Keratinocyte (primary cell): ENCODE measurements around the gene VPS25. TPM values are rescaled to one million over a fixed set of nuclear protein-coding genes. Genes with fewer than 3 reads are reported as not detected.

ENCODE experiments used
- DNase-seq: peaks from one replicate; pipeline ENCODE4 v3.0.0-alpha.2; 2011; ENCODE audit warnings: low read depth, missing footprints, low spot score
- FAIRE-seq: peaks from 2 replicates; lab custom pipeline; 2011; peaks lifted over from hg19 to GRCh38; lab: Jason Lieb, UNC
- H2AFZ ChIP-seq: 2 replicates; pipeline ENCODE4 v1.6.0; 2012; ENCODE audit warnings: low read length, control low read depth, inconsistent platforms; ENCODE audit not compliant: control insufficient read depth
- H3K27ac ChIP-seq: 2 replicates; pipeline ENCODE4 v1.5.1; 2011; ENCODE audit warnings: low read length; ENCODE audit not compliant: control insufficient read depth, insufficient read depth
- H3K27me3 ChIP-seq: 3 replicates; pipeline ENCODE4 v1.6.0; 2011; ENCODE audit warnings: low read length; ENCODE audit not compliant: control insufficient read depth, insufficient read depth; ENCODE audit errors: extremely low read depth
- H3K36me3 ChIP-seq, 2 experiments: 2 replicates in 1 of 2; 3 replicates in 1 of 2; pipeline ENCODE4 v1.5.1; 2011; ENCODE audit warnings: low read length in 2 of 2, mild to moderate bottlenecking in 1 of 2; ENCODE audit not compliant: control insufficient read depth in 2 of 2, insufficient read depth in 2 of 2; ENCODE audit errors: extremely low read depth in 1 of 2
- H3K4me1 ChIP-seq: 3 replicates; pipeline ENCODE4 v1.5.1; 2011; ENCODE audit warnings: low read length; ENCODE audit not compliant: control insufficient read depth, insufficient read depth; ENCODE audit errors: extremely low read depth
- H3K4me2 ChIP-seq: 3 replicates; pipeline ENCODE4 v1.6.0; 2011; ENCODE audit warnings: low read depth, low read length; ENCODE audit not compliant: control insufficient read depth, insufficient read depth; ENCODE audit errors: extremely low read depth
- H3K4me3 ChIP-seq, 3 experiments: fragments of 200-600 bp in 1 of 3; sonication (generic) in 1 of 3; 2 replicates in 2 of 3; 3 replicates in 1 of 3; pipeline ENCODE4 v1.5.1; 2011 to 2016; ENCODE audit warnings: low read length in 3 of 3, mild to moderate bottlenecking in 3 of 3, control low read depth in 2 of 3, inconsistent platforms in 1 of 3, low read depth in 1 of 3, mixed read lengths in 1 of 3, mixed run types in 1 of 3, moderate library complexity in 1 of 3; ENCODE audit not compliant: control insufficient read depth in 2 of 3, insufficient read depth in 2 of 3; ENCODE audit errors: extremely low read depth in 1 of 3
- H3K79me2 ChIP-seq: 2 replicates; pipeline ENCODE4 v1.6.0; 2012; ENCODE audit warnings: low read length; ENCODE audit not compliant: control insufficient read depth, insufficient read depth
- H3K9ac ChIP-seq: 3 replicates; pipeline ENCODE4 v1.6.0; 2011; ENCODE audit warnings: low read length; ENCODE audit not compliant: control insufficient read depth, insufficient read depth; ENCODE audit errors: extremely low read depth
- H3K9me1 ChIP-seq: 3 replicates; pipeline ENCODE4 v1.6.0; 2011; ENCODE audit warnings: low read length; ENCODE audit not compliant: control insufficient read depth, insufficient read depth; ENCODE audit errors: extremely low read depth
- H3K9me3 ChIP-seq: 2 replicates; pipeline ENCODE4 v1.5.1; 2012; ENCODE audit warnings: low read depth, low read length; ENCODE audit not compliant: control insufficient read depth
- H4K20me1 ChIP-seq: 3 replicates; pipeline ENCODE4 v1.6.0; 2011; ENCODE audit warnings: low read length; ENCODE audit not compliant: control insufficient read depth, insufficient read depth; ENCODE audit errors: extremely low read depth
- CTCF ChIP-seq, 3 experiments: IDR thresholded peaks in 1 of 3; conservative IDR thresholded peaks in 1 of 3; optimal IDR thresholded peaks in 1 of 3; 2 replicates in 2 of 3; 3 replicates in 1 of 3; pipeline versions ENCODE3 to v1.5.1; 2011; ENCODE audit warnings: low read length in 3 of 3, mild to moderate bottlenecking in 3 of 3, moderate library complexity in 2 of 3, control low read depth in 1 of 3, inconsistent platforms in 1 of 3; ENCODE audit not compliant: insufficient read depth in 2 of 3; ENCODE audit errors: extremely low read depth in 1 of 3
- EZH2 ChIP-seq: IDR thresholded peaks from one replicate; pipeline ENCODE4 v1.6.1; 2012; ENCODE audit warnings: inconsistent platforms, mild to moderate bottlenecking, low read length, moderate library complexity
- dilution Hi-C: fragments of 300-500 bp; cut with MboI; formaldehyde crosslinking; loops from one replicate; pipeline ENCODE4 v1.7.0; 2020; ENCODE audit warnings: low sequenced_read_pairs; ENCODE audit not compliant: extremely low pct_ligation_motif_present
- polyA plus RNA-seq, 5 experiments: library from polyadenylated mRNA; depleted of rRNA in 3 of 5; stranded (reverse) in 3 of 5; stranded (forward) in 1 of 5; unstranded in 1 of 5; fragments of >200 nt; gene quantifications; 1 replicate in 1 of 5; 2 replicates in 3 of 5; 3 replicates in 1 of 5; pipeline versions ENCODE4 v1.2.1 to v1.2.3, GENCODE V29; 2011 to 2012; ENCODE audit warnings: missing spikeins in 2 of 5, low read depth in 1 of 5, low replicate concordance in 1 of 5

Gene VPS25
- polyA plus RNA-seq, 1 donor (not counting 4 experiments of a cell fraction or from before 2014, with no cell fraction given), result 122 TPM

DNA sequence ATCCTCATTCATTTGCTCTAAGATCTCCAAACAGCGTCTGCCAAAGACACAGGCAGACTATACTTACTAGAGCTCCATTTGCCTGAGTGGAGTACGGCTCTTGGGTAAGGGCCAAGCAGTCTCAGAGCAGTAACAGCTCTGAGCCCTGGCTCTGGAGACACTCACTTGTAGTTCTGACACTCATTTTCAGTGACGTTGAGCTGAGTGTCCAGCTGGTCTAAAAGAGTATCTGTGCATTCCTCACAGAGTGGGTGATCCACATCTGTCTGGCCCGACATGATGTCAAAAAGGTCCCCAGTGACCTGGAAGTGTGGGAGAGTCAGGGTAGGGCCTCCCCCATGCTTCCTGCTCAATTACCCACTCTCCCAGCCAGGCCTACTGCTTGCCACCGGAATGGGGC is 45.1 kb downstream of the VPS25 start:
- Histone ChIP-seq H3K27me3 (no peaks in the 10 kb centered on the region), H2AFZ (no peak overlapping the region), H3K4me2 (no peak overlapping the region), H4K20me1 (no peaks in the 10 kb centered on the region), H3K79me2 (peaks cover 19% of the 10 kb centered on the region), H3K36me3 (peaks cover 40 to 45% of the 10 kb centered on the region in 2 experiments), H3K27ac (no peak overlapping the region), H3K9me1 (no peaks in the 10 kb centered on the region), H3K4me3 (no peak overlapping the region), H3K9me3 (no peaks in the 10 kb centered on the region), H3K9ac (no peak overlapping the region), H3K4me1 (peaks cover 6% of the 10 kb centered on the region)
- DNase-seq (no peak), FAIRE-seq (no peak)
- dilution Hi-C loops, result no loop called here
- TF ChIP-seq CTCF (optimal IDR thresholded peaks at IDR 0.05 in 1 of 3, IDR thresholded peaks at IDR 0.05 in 1 of 3, conservative IDR thresholded peaks at IDR 0.05 in 1 of 3; ENCODE audit: extremely low read depth in 1 of 3, insufficient read depth in 2 of 3, low read length in 3 of 3) (no peak), EZH2 (no peak)

DNA sequence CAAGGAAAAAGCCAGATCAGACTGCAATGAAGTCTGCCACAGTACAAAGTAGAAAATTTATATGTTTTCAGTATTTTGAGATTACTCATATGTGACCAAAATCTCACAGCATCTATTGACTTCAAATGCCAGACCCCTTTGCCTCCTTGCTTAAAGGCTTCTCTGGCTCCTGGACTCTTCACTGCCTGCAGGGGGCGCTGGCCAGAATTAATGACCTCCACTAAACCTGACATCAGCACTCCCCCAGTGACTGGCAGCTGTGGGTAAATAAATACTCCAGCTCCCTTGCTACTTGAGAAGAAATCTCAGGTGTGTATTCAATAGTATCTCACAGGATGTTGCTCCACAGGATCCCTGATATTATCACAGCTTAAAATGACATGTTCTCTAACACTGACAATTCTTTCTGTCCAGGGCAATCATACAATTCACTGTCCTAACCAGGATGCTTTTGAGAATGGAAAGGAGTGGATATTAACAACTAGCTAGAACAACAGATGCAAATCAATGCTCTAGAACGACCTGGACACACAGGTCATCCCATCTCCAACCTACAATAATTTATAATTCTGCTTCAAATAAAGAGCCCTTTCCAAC is 46.8 kb downstream of the VPS25 start:
- Histone ChIP-seq H3K4me2 (no peak overlapping the region), H3K9me1 (no peaks in the 10 kb centered on the region), H3K9ac (no peak overlapping the region), H3K79me2 (peaks cover 26% of the 10 kb centered on the region), H3K4me3 (no peak overlapping the region), H4K20me1 (no peaks in the 10 kb centered on the region), H3K27me3 (no peaks in the 10 kb centered on the region), H3K27ac (no peak overlapping the region), H3K36me3 (peaks cover 32 to 39% of the 10 kb centered on the region in 2 experiments), H2AFZ (no peak overlapping the region), H3K4me1 (peaks cover 6% of the 10 kb centered on the region), H3K9me3 (no peaks in the 10 kb centered on the region)
- FAIRE-seq (no peak), DNase-seq (no peak)
- dilution Hi-C loops, result no loop called here
- TF ChIP-seq EZH2 (no peak), CTCF (optimal IDR thresholded peaks at IDR 0.05 in 1 of 3, IDR thresholded peaks at IDR 0.05 in 1 of 3, conservative IDR thresholded peaks at IDR 0.05 in 1 of 3; ENCODE audit: extremely low read depth in 1 of 3, insufficient read depth in 2 of 3, low read length in 3 of 3) (peak; percentile 71 to 90 (median 73))
